HUDEP-2 (cell line): ENCODE results near the gene P2RY11.

Experiments used
- DNase-seq, 76 experiments: peaks; one replicate each; lab custom pipeline; 2025; ENCODE audit not compliant: unreplicated experiment in 76 of 76; lab: John Stamatoyannopoulos, UW

The P2RY11 gene

DNA sequence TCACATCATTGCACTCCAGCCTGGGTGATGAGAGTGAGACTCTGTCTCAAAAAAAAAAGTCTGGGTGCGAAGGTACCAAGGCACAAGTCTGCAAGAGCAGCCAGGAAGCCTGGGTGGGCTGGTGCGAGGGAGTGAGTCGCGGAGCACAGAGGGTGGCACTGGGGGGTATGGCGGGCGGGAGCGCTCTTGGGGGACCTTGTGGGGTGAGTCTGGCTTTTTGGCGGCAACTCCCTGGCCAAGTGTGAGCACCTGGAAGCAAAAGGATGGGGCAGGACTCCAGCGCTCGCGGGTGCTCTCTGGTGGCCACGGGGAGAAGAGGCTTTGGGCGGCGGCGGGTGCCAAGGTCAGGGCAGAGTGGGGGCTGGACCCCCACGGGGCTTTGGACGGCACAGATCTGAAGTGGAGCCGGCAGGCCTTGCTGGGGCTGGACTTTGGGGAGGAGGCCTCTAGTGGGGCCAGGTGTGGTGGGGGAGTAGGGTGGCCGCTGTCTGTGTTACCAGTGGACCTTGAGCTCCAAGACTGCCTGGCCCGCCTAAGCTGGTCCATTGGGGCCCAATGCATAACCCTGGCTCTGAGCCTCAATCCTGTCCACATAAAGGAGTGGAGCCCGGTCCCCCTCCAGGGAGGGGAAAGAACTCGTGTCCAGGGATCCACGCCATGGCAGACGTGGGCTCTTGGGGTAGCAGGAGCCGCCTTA is 1.6 kb downstream of the P2RY11 start:
- peak in 57 of 76 experiments; percentile 16 to 86 (median 57) for DNase-seq

DNA sequence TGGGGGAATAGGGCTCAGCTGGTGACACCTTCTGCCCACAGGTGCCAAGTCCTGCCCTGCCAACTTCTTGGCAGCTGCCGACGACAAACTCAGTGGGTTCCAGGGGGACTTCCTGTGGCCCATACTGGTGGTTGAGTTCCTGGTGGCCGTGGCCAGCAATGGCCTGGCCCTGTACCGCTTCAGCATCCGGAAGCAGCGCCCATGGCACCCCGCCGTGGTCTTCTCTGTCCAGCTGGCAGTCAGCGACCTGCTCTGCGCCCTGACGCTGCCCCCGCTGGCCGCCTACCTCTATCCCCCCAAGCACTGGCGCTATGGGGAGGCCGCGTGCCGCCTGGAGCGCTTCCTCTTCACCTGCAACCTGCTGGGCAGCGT is 2.1 kb downstream of the P2RY11 start:
- DNase-seq = peak in 10 of 76 experiments; percentile 20 to 59 (median 36)

DNA sequence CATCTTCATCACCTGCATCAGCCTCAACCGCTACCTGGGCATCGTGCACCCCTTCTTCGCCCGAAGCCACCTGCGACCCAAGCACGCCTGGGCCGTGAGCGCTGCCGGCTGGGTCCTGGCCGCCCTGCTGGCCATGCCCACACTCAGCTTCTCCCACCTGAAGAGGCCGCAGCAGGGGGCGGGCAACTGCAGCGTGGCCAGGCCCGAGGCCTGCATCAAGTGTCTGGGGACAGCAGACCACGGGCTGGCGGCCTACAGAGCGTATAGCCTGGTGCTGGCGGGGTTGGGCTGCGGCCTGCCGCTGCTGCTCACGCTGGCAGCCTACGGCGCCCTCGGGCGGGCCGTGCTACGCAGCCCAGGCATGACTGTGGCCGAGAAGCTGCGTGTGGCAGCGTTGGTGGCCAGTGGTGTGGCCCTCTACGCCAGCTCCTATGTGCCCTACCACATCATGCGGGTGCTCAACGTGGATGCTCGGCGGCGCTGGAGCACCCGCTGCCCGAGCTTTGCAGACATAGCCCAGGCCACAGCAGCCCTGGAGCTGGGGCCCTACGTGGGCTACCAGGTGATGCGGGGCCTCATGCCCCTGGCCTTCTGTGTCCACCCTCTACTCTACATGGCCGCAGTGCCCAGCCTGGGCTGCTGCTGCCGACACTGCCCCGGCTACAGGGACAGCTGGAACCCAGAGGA is 2.6 kb downstream of the P2RY11 start:
- DNase-seq = peak in 4 of 76 experiments; percentile 16 to 50 (median 30)

DNA sequence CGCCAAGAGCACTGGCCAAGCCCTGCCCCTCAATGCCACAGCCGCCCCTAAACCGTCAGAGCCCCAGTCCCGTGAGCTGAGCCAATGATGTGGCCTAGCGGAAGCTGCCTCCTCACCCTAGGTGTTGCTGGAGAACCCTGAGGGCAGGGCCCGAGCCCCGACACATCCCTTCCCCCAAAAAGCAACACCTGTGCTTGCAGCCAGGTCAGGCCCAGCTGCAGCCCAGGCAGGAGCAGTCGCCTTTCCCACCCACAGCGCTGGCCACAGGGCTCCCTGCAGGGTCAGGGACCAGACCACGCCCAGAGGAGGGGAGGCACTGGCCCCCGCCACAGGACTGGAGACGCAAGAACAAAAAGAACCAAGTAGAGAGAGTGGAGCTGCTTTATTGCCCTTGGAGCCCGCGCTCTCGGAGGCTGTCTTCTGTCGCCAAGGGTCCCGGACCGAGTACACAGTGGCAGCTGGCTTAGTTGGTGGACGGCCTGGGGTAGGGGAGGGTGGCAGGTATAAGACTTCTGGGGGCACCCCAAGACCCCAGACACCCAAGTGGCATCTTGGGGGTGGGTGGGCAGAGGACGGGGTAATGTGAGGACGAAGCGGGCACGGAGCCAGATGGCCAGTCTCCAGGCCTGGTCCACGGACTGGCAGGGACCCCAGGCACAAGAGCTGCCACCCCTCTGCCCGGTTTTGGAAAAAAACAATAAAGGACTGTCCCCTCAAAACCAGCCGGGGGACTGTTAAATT is 3.3 kb downstream of the P2RY11 start:
- peak in 14 of 76 experiments; percentile 23 to 67 (median 38) for DNase-seq

DNA sequence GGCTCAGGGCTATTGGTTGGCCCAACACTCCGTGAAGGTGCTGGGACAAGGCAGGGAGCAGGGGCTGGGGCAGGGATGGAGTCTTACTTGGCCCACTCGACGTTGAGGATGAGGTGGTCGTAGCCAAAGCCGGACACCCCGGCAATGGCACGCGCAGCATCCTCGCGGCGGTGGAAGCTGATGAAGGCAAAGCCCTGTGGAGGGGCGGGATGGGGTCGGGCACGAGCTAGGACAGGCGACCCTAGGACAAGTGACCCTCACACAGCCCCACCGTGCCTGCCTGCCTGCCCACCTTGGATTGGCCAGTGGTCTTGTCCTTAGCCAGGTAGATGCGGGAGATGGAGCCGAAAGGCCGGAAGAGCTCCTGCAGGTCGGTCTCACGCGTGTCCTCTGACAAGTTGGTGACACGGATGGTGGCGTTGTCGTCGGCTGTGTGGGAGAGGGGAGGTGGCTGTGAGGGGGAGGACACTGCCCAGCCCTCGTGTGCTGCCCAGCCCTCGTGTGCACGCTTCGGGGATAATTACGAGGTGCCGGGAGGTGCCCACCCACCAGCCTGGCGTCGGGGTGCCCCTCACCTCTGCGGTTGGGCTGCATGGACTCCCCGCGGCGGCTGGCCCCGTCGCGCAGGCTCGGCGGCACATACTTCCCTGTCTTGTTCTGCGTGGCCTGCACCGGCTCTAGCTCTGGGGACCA is 4.0 kb downstream of the P2RY11 start:
- DNase-seq = no peak

DNA sequence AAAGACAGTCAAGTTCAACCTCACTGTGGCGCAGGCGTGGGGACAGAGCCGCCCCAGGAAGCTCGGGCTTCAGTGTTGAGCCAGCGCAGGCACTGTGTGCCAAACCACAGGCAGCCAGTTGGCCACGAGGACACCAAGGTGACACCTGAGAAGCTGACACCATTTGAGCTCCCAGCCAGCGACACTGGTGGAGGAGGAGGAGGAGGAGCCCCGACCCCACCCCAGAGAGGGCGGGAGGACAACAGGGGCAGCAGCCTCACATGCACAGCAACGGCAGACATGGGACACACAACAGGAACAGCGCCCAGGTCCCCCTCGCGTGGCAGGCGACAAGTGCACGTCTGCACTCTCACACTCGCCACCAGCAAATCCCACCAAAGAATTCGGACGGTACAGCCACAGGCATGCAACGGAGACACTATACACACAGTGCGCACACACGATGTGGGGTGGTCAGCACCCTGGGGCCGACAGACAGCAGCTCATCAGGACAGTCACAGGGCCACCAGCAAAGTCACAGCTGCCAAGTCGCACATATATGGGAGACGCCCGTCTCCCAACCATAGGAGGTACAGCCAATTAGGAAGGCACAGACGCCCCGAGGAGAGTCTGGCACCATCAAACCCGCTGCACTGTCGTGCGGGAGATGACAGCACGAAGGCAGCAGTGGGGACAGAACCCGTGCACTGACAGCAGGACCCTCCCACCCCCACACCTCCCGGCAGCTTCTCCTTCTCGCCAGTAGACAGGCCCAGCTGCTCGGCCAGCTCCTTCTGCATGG is 4.8 kb downstream of the P2RY11 start:
- DNase-seq = peak in 2 of 76 experiments; percentile 17 to 28

DNA sequence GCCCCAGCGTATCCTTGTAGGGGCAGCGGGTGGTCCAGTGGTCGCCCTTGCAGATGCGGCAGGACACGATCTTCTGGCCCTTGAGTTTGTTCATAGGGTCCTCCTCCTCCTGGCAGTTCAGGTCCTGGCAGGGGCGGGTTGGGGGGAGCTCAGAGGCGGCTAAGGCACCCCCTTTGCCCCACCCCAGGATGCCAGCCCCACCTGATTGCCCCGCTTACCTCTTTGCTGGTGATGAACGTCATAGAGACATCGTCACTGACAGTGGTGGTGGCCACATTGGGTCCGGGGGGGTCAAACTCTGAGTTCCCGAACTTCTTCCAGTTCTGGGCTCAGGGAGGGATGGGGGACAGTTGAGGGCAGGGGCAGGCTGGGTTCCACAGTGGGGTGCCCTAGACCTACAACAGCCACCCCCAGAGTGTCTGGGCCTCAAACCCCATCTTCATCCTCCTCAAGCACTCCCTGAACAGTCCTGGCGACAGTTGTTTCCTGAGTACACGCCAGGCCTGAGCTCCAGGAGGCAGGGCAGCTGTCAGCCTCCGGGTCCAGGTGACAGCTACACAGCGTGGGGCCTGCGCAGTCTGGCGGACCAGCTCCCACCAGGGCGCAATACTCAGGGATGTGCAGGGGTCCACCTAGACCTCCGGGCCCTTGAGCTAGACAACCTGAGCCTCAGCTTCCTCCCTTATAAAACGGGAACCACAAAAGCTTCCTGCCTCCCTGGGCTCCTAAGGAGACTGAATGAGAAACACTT is 5.5 kb downstream of the P2RY11 start:
- no peak for DNase-seq

DNA sequence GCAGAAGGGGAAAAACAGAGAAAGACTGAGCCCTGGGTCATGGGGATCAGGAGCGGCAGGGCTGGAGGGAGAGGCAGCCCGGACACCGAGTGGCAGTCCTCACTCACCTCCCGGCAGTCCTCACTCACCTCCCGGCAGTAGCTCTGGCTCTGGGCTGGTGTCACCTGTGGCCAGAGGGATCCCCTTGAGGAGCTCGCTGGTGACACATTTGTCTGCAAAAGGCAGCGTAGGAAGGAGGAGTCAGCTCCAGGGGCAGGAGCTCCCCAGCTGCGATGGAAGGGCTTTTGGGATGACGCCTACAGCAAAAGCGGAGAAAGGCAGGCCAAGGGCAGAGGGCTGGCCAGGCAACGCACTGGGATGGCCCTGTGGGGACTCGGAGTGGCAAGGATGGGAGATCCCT is 7.5 kb downstream of the P2RY11 start:
- DNase-seq = peak in 5 of 76 experiments; percentile 14 to 21 (median 17)

DNA sequence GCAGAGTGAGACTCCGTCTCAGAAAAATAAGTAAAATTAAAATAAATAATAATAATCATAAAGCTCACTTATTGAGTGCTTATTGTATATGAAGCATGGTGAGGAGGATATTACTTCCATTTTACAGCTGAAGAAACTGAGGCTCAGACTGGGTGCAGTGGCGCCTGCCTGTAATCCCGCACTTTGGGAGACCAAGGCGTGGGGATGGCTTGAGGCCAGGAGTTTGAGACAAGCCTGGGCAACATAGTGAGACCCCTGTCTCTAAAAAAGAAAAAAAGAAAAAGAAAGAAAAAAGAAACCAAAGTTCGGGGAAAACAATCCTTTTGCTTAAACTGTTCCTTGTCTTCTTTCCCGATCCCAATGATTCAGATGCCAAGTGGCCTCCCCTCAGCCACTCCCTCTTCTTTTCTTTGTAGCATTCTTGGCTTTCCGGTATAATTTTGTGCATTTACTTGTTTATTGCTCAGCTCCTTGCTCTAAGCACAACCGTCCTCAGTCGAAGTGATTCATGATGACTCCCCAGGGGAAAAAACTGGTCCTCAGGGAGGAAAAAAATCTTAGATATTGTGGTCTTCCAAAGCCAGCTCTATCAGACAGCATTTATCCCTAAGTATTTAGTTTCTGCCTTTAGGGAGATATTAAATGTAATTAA is 9.2 kb downstream of the P2RY11 start:
- DNase-seq = no peak

DNA sequence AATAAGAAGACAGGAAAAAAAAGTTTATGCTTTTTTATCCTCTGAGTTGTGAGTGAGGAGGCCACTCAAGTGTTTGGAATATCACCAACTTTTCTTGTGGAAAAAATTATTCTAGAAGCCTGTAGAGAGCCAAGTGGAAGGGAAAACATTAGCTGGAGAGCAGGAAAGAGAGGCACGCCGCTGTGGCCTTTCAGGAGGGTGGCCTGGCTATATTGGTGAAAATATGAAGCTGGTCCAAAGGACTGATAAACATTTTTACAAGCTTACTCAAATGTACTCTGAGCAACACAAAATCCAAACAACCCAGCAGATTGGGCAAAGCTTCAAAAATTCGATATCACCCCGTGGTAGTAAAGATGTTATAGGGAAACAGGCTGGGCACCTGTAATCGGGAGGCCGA is 10.6 kb downstream of the P2RY11 start:
- no peak for DNase-seq

DNA sequence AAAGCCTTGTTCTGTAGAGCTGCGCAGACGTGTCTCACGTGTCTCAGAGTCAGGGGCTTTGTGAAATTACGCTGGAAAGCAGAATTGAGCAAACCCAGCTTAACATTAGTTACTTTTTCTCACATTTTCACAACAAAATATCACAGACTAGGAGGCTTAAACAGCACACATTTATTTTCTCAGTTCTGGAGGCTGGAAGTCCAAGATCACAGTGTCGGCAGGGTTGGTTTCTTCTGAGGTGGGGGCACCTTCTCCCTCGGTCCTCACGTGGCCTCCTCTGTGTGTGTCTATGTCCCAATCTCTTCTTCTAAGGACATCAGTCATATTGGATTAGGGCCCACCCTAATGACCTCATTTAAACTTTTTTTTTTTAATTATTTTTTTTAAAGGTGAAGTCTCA is 12.9 kb downstream of the P2RY11 start:
- no peak for DNase-seq

DNA sequence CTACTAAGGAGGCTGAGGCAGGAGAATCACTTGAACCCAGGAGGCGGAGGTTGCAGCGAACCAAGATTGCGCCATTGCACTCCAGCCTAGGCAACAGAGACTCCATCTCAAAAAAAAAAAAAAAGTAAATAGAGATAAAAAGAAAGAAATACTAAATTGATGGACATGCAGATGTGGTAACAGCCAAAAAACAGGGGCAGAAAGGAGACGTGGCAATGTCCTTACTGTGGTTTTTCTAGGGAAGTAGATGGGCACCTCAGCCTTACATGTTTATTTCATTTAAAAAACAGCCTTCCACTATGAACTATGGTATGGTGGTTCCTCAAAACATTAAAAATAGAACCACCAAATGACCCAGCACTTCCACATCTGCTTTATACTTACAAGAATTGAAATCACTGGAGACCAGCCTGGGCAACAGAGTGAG is 14.7 kb downstream of the P2RY11 start:
- DNase-seq = no peak

DNA sequence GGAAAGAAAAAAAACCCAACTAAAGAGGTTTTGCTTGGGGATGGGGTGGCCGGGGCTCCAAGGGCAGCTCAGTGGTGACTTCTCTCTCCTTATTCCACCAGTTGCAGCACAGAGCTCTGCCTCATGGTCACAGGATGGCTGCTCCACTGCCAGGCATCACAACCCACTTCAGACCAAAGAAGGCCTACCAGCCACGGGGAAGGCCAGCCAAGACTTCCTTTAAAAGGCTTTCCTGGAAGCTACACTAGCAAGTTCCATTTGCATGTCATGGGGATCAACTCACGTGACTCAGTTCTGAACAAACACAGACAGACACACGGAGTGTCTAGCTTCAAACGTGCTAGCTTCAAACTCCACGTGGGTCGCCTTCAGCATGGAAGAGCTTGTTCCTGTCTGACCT is 21.4 kb downstream of the P2RY11 start:
- DNase-seq = no peak

DNA sequence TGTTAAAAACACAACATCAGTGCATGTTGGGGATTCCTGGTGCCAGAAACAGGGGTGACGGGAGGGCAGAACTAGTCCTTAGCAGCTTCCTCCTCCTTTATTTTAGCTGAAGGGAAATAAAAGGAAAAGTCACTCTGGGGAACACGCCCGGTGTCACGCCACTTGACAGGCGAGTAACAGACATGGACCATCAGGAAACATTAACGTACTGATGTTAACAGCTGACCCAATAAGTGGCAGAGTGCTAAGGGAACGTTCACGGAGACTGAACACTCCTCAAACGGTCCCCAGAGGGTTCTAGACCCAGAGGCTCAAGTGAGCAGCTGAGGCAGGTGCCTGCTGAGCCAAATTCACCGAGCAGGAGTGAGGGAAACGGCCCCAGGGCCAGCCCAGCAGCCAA is 22.1 kb downstream of the P2RY11 start:
- DNase-seq = no peak

DNA sequence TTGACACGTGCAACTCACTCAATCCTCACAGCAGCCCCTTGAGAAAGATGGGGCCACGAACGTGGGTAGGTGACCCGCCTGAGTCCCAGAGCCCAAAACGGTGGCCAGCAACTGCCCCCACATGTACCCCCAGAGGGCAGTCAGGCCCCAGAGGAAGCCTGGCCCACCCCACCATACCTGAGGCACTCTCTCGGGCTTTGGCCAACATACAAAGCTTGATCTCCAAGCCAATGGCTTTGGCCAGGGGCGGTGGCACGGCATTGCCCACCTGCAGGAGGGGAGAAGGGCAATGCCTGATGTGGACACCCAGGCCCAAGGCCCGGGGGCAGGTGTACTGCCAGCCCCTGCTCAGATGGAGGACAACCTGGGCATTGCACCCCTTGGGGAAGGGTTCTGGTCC is 22.5 kb downstream of the P2RY11 start:
- no peak for DNase-seq

DNA sequence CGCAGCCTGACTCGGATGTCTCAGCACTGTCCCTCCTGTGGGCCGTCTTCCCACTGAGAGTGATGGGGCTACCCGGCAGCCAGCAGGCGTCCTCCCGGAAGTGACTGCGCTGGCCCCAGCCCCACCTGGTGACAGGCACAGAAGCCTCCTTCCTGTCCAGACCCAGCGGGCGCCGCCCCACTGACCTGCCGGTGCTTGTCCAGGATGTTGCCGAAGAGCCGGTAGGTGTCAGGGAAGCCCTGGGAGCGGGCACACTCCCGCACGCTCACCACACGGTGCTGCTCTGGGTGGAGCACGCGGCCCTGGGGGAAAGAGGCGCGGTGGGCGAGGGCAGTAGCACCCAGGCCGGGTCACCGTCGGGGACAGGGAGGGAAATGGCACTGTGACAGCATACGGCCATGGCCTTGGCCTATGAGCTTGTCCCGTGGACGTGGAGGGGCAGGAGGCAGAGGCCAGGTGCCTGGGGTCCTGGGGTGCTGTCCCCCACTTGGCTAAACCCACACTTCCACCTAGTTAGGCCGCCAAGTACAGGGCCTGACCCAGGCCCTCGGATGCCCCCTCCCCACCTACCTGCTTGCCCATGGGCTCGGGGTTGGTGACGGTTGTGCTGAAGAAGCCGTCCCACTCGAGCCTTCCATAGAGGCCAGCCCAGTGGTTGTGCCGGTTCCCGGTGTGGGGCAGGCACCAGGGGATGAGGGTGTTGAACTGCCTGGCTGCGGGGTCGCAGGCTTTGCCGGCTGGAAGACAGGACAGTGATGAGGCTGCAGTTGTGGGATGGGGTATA is 24.2 kb downstream of the P2RY11 start:
- DNase-seq = no peak

DNA sequence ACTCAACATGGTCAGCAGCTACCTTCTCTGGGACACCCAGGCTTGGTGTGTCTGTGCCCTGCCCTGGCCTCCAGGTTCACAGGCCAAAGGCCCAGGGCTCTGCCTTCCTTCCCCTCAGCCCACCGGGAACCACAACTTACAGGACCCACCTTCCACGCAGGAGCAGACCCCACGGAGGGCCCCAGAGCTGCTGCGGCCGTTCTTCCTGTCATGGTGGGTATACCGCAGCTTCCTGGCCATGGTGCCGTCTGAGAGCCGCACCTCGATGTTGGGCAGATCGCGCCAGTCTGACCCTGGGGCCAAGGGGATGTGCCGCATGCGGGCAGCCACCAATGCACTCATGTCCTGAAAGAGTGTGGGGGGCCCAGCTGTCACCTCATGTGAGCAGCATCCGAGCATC is 25.4 kb downstream of the P2RY11 start:
- no peak for DNase-seq
